Neuronal stem cell (in vitro differentiated cells): Measurements from ENCODE around the gene ASPDH.
A peak's percentile ranks its signal among the peaks of the same experiment; 100 is the strongest.
"Not testable (repeated sequence)": the region's sequence is repeated elsewhere in the genome, so short reads cannot be mapped to it uniquely, and the experiment has no call there.

Experiments used
- DNase-seq: peaks from one replicate; pipeline ENCODE4 v3.0.0-alpha.2; 2013; ENCODE audit warnings: low spot score
- H2AFZ ChIP-seq: one replicate; pipeline ENCODE4 v1.6.1; 2013; ENCODE audit warnings: mild to moderate bottlenecking, low read length, inconsistent platforms
- H2AK5ac ChIP-seq: 2 replicates; pipeline ENCODE4 v1.6.1; 2013; ENCODE audit warnings: low read depth, mild to moderate bottlenecking, inconsistent platforms, low read length, moderate library complexity, mixed read lengths
- H2BK120ac ChIP-seq: 2 replicates; pipeline ENCODE4 v1.6.1; 2013; ENCODE audit warnings: low read depth, mild to moderate bottlenecking, inconsistent platforms, low read length, moderate library complexity, mixed read lengths
- H2BK12ac ChIP-seq: one replicate; pipeline ENCODE4 v1.6.1; 2013; ENCODE audit warnings: low read length, inconsistent platforms
- H2BK15ac ChIP-seq: 2 replicates; pipeline ENCODE4 v1.6.1; 2013; ENCODE audit warnings: mild to moderate bottlenecking, low read length, inconsistent platforms, mixed read lengths
- H2BK5ac ChIP-seq: one replicate; pipeline ENCODE4 v1.6.1; 2013; ENCODE audit warnings: inconsistent platforms, mild to moderate bottlenecking, low read length, moderate library complexity
- H3K14ac ChIP-seq: one replicate; pipeline ENCODE4 v1.6.1; 2013; ENCODE audit warnings: low read length, inconsistent platforms
- H3K18ac ChIP-seq: 2 replicates; pipeline ENCODE4 v1.6.1; 2013; ENCODE audit warnings: low read length, inconsistent platforms
- H3K23ac ChIP-seq: 2 replicates; pipeline ENCODE4 v1.6.1; 2013; ENCODE audit warnings: low read depth, mild to moderate bottlenecking, mixed read lengths, low read length, inconsistent platforms; ENCODE audit not compliant: poor library complexity
- H3K27ac ChIP-seq: replicated peaks from 3 replicates; pipeline ENCODE4 v1.5.1; 2013; ENCODE audit warnings: low read length, inconsistent platforms
- H3K27me3 ChIP-seq, 3 experiments: 2 replicates each; pipeline ENCODE4 v1.6.1; 2013; ENCODE audit warnings: low read length in 3 of 3, mild to moderate bottlenecking in 2 of 3, inconsistent platforms in 1 of 3, low read depth in 1 of 3, mixed read lengths in 1 of 3, moderate library complexity in 1 of 3; ENCODE audit not compliant: control insufficient read depth in 3 of 3, insufficient read depth in 3 of 3
- H3K36me3 ChIP-seq, 2 donors: replicated peaks in 1 of 2; 2 replicates each; pipeline ENCODE4 v1.6.1; 2013; ENCODE audit warnings: low read length in 2 of 2; ENCODE audit not compliant: control insufficient read depth in 2 of 2, insufficient read depth in 2 of 2
- H3K4ac ChIP-seq: 2 replicates; pipeline ENCODE4 v1.6.1; 2013; ENCODE audit warnings: inconsistent platforms, mild to moderate bottlenecking, low read length, moderate library complexity
- H3K4me1 ChIP-seq, 2 donors: 1 replicate in 1 of 2; 2 replicates in 1 of 2; pipeline ENCODE4 v1.6.1; 2013; ENCODE audit warnings: low read length in 2 of 2, low read depth in 1 of 2; ENCODE audit not compliant: control insufficient read depth in 2 of 2, insufficient read depth in 1 of 2
- H3K4me2 ChIP-seq: one replicate; pipeline ENCODE4 v1.6.1; 2013; ENCODE audit warnings: mild to moderate bottlenecking, low read length, inconsistent platforms; ENCODE audit not compliant: insufficient read depth, poor library complexity, severe bottlenecking
- H3K4me3 ChIP-seq, 2 donors: 2 replicates each; pipeline ENCODE4 v1.5.1; 2013; ENCODE audit warnings: low read length in 2 of 2, mild to moderate bottlenecking in 2 of 2, inconsistent platforms in 1 of 2, moderate library complexity in 1 of 2
- H3K79me1 ChIP-seq: one replicate; pipeline ENCODE4 v1.6.1; 2013; ENCODE audit warnings: low read depth, mild to moderate bottlenecking, inconsistent platforms, low read length, moderate library complexity
- H3K9ac ChIP-seq: one replicate; pipeline ENCODE4 v1.6.1; 2013; ENCODE audit warnings: mild to moderate bottlenecking, low read depth, low read length, inconsistent platforms; ENCODE audit not compliant: poor library complexity
- H3K9me3 ChIP-seq, 2 donors: replicated peaks in 1 of 2; 2 replicates each; pipeline versions ENCODE3 to v1.6.1; 2013; ENCODE audit warnings: low read length in 2 of 2, mild to moderate bottlenecking in 2 of 2, inconsistent platforms in 1 of 2, low read depth in 1 of 2, mixed read lengths in 1 of 2, moderate library complexity in 1 of 2; ENCODE audit not compliant: control insufficient read depth in 2 of 2, insufficient read depth in 1 of 2
- H4K8ac ChIP-seq: one replicate; pipeline ENCODE4 v1.6.1; 2013; ENCODE audit warnings: low read depth, mild to moderate bottlenecking, inconsistent platforms, low read length, moderate library complexity
- H4K91ac ChIP-seq: one replicate; pipeline ENCODE4 v1.6.1; 2013; ENCODE audit warnings: low read length, low read depth, mild to moderate bottlenecking, inconsistent platforms; ENCODE audit not compliant: poor library complexity
- WGBS, 2 donors: extraction: QIAGEN DNeasy Blood & Tissue Kit; methylation state at CpG; one replicate each; pipeline ENCODE4 v1.1.7; 2013; ENCODE audit warnings: missing lambda C conversion rate in 2 of 2, mixed read lengths in 1 of 2; ENCODE audit not compliant: insufficient read length in 2 of 2, insufficient replicate concordance in 1 of 2; ENCODE audit errors: extremely low coverage in 2 of 2; 5-methylcytosine and 5-hydroxymethylcytosine counted together

The ASPDH gene

DNA sequence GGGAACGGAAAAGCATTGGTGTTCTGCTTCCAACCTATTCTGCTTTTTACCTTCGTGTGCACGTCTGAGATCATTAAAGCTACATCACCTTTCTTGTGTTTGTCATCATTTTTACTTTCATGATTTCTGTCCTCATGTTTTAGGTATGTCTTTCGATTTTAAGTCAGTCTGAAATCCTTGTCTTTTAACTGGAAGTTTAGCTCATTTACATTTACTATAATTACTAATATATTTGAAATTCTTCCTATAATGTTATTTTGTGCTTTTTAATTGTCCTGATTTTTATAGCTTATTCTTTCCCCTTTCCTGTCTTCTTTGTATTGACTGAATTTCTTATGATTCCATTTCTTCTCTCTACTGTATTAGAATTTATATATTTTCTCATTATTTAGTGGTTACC, 19.2 kb upstream of the ASPDH start:
- no peak overlapping the region for H3K4ac ChIP-seq
- no peak overlapping the region for H2BK120ac ChIP-seq
- no peak overlapping the region for H2AFZ ChIP-seq
- peaks cover 24 to 71% of the 10 kb centered on the region in 2 donors for H3K36me3 ChIP-seq
- peaks cover 20% of the 10 kb centered on the region for H3K79me1 ChIP-seq
- H4K8ac ChIP-seq = no peak overlapping the region
- H3K4me3 ChIP-seq = no peak overlapping the region
- H2AK5ac ChIP-seq = no peak overlapping the region
- no peak overlapping the region for H3K27ac ChIP-seq
- H3K27me3 ChIP-seq = peaks cover 0 to 1% (median 0%) of the 10 kb centered on the region in 3 experiments
- peaks cover 8 to 13% of the 10 kb centered on the region in 2 donors for H3K4me1 ChIP-seq
- no peak overlapping the region for H2BK15ac ChIP-seq
- H2BK12ac ChIP-seq = no peak overlapping the region
- H4K91ac ChIP-seq = no peak overlapping the region
- no peak overlapping the region for H3K23ac ChIP-seq
- no peak overlapping the region for H2BK5ac ChIP-seq
- no peak overlapping the region for H3K9ac ChIP-seq
- no CpG with 5 or more reads among the region's 4 CpGs for WGBS, 2 donors
- no peak overlapping the region for H3K4me2 ChIP-seq
- H3K14ac ChIP-seq = no peak overlapping the region
- H3K18ac ChIP-seq = no peak overlapping the region
- no peak for DNase-seq
- peaks cover 13 to 21% of the 10 kb centered on the region in 2 donors for H3K9me3 ChIP-seq

DNA sequence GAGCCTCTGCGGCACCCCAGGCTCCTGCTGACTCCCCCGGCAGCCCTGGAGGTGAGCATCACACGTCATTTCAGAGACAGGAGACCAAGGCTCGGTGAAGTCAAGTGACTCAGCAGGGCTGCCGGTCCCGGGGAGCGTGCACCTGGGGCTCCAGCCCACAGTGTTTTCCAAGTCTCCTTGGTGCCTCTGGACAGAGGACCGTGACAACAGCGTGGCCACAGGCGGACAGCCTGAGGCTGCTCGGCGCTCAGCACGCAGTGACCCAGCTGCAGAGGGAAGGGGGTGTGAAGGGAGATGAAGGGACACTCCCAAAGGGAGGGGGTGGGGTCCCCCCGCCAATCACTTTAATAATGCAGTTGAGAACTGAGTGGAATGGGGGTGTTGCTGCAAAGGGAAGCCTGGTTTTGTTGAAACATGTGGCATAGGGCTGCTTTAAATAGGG, 17.5 kb upstream of the ASPDH start:
- H2BK5ac ChIP-seq = no peak overlapping the region
- DNase-seq = no peak
- H3K9ac ChIP-seq = peak overlapping the region; percentile 44
- H4K91ac ChIP-seq = no peak overlapping the region
- H2AFZ ChIP-seq = no peak overlapping the region
- peaks cover 13 to 21% of the 10 kb centered on the region in 2 donors for H3K9me3 ChIP-seq
- H4K8ac ChIP-seq = no peak overlapping the region
- peak overlapping the region; percentile 31 for H2BK120ac ChIP-seq
- no peak overlapping the region for H2BK12ac ChIP-seq
- H2BK15ac ChIP-seq = no peak overlapping the region
- H2AK5ac ChIP-seq = peak overlapping the region; percentile 56
- no peak overlapping the region for H3K4me2 ChIP-seq
- peaks cover 16 to 61% of the 10 kb centered on the region in 2 donors for H3K36me3 ChIP-seq
- peak overlapping the region; percentile 88 for H3K18ac ChIP-seq
- H3K27me3 ChIP-seq = peaks cover 0 to 1% (median 0%) of the 10 kb centered on the region in 3 experiments
- no peak overlapping the region for H3K4ac ChIP-seq
- WGBS, 2 donors = no CpG with 5 or more reads among the region's 14 CpGs
- no peak overlapping the region for H3K23ac ChIP-seq
- peaks cover 10% of the 10 kb centered on the region for H3K79me1 ChIP-seq
- H3K4me1 ChIP-seq = peaks cover 8 to 13% of the 10 kb centered on the region in 2 donors
- H3K27ac ChIP-seq = peak overlapping the region; percentile 44
- H3K14ac ChIP-seq = peak overlapping the region; percentile 17
- no peak overlapping the region for H3K4me3 ChIP-seq

DNA sequence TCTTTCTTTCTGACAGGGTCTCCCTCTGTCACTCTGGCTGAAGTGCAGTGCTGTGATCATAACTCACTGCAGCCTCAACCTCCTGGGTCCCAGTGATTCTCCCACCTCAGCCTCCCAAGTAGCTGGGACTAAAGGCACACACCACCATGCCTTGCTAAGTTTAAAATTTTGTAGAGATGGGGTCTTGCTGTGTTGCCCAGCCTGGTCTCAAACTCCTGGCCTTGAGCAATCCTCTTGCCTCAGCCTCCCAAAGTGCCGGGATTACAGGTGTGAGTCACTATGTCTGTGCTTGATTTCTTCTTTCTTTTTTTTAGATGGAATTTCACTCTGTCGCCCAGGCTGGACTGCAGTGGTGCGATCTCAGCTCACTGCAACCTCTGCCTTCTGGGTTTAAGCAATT, 14.3 kb upstream of the ASPDH start:
- H3K4ac ChIP-seq, H2BK5ac ChIP-seq, H3K27ac ChIP-seq, H2BK120ac ChIP-seq, H3K79me1 ChIP-seq, H3K23ac ChIP-seq, H3K18ac ChIP-seq, H3K27me3 ChIP-seq, H2AFZ ChIP-seq, H4K8ac ChIP-seq, H2BK15ac ChIP-seq, H3K4me2 ChIP-seq, H4K91ac ChIP-seq, H3K9ac ChIP-seq, H3K14ac ChIP-seq, H2BK12ac ChIP-seq, H2AK5ac ChIP-seq, DNase-seq, H3K9me3 ChIP-seq, H3K4me3 ChIP-seq: not testable (repeated sequence)
- WGBS, 2 donors = no CpG with 5 or more reads among the region's 3 CpGs
- Histone ChIP-seq H3K4me1 (peaks cover 8 to 13% of the 10 kb centered on the region in 2 donors), H3K36me3 (peaks cover 14 to 48% of the 10 kb centered on the region in 2 donors)

DNA sequence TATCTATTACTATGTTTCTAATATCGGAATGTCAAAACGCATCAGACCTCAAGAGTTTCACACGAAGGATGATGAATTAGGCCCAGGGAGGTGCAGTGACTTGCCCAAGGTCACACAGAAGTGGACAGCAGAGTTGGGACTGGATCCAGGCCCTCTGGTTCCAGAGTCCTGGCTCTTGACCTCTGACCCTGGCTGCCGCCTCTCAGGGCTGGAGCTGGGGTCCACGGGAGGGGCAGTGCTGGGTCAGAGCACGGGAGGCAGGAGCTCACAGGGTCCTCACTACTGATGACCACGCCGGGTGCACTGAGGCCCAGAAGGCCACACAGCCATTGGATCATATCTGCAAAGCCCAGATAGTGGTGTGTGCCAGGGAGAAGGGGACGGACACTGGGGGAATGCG, 9.2 kb upstream of the ASPDH start:
- Histone ChIP-seq H3K14ac (peak overlapping the region; percentile 31), H2BK12ac (no peak overlapping the region), H3K4ac (no peak overlapping the region), H2BK5ac (no peak overlapping the region), H3K23ac (peak overlapping the region; percentile 73), H2AFZ (no peak overlapping the region), H3K9ac (no peak overlapping the region), H3K27me3 (no peaks in the 10 kb centered on the region), H3K4me2 (no peak overlapping the region), H4K8ac (no peak overlapping the region), H3K36me3 (peaks cover 29 to 35% of the 10 kb centered on the region in 2 donors), H3K79me1 (peaks cover 19% of the 10 kb centered on the region), H2BK15ac (no peak overlapping the region), H3K4me1 (no peaks in the 10 kb centered on the region), H2BK120ac (no peak overlapping the region), H3K18ac (no peak overlapping the region), H2AK5ac (no peak overlapping the region), H3K9me3 (peaks cover 0 to 7% of the 10 kb centered on the region in 2 donors), H4K91ac (no peak overlapping the region), H3K4me3 (no peak overlapping the region), H3K27ac (no peak overlapping the region)
- no peak for DNase-seq
- WGBS, 2 donors = no CpG with 5 or more reads among the region's 10 CpGs
